BJ (cell line): ENCODE measurements around the gene KLF17. TPM values are rescaled to one million over a fixed set of nuclear protein-coding genes. Genes with fewer than 3 reads are reported as not detected.

Source experiments
- CTCF ChIA-PET: fragments of 350-600 bp; formaldehyde crosslinking; extraction: SDS; loops from one replicate; lab custom pipeline; 2021; ENCODE audit warnings: antibody characterized with exemption, inconsistent platforms; lab: Yijun Ruan, JAX
- POLR2A ChIA-PET: fragments of 300-600 bp; sonication (Branson Sonifier 250); formaldehyde crosslinking; extraction: SDS; loops from one replicate; lab custom pipeline; 2021; ENCODE audit warnings: antibody characterized with exemption; lab: Charles Lee
- DNase-seq: peaks from one replicate; pipeline ENCODE4 v3.0.0-alpha.2; 2011; ENCODE audit warnings: low read depth
- H3K27me3 ChIP-seq: 2 replicates; pipeline ENCODE4 v1.6.0; 2011; ENCODE audit warnings: low read length; ENCODE audit not compliant: control insufficient read depth, insufficient read depth
- H3K36me3 ChIP-seq: 2 replicates; pipeline ENCODE4 v1.5.1; 2011; ENCODE audit warnings: low read length; ENCODE audit not compliant: control insufficient read depth, insufficient read depth
- H3K4me3 ChIP-seq: 2 replicates; pipeline ENCODE4 v1.5.1; 2011; ENCODE audit warnings: low read depth, mild to moderate bottlenecking, control low read depth, low read length
- polyA plus RNA-seq: library from polyadenylated mRNA; depleted of rRNA; stranded (reverse); fragments of >200 nt; gene quantifications from 2 replicates; pipeline ENCODE4 v1.2.3, GENCODE V29; 2011
- TF ChIP-seq, protein P1 (sequence below): IDR thresholded peaks from 2 replicates; pipeline ENCODE4 v1.5.1; 2011; ENCODE audit warnings: low read depth, mild to moderate bottlenecking, control low read depth, inconsistent platforms, low read length, moderate library complexity; ENCODE audit not compliant: insufficient read depth

KLF17 gene
- polyA plus RNA-seq, 1 experiment: 0.16 TPM

DNA sequence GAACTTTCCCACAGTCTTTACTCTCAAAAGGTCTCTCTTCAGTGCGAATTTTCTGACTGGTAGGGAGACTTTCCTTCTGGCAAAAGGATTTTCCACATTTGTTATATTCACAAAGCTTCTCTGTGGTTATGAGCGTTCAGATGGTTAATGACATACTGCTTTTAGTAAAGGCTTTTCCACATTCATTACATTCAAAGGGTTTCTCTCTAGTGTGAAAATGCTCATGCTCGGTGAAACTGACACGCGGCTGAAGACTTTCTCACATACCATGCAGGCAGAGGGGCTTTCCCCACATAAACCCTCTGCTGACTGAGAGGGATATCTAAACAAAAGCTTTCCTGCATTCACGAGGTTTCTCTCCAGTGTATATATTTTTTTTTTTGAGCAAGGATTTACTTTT lies 32.7 kb downstream of the KLF17 start:
- Histone ChIP-seq H3K36me3 (no peaks in the 10 kb centered on the region), H3K27me3 (peaks cover 2% of the 10 kb centered on the region), H3K4me3 (no peak overlapping the region)
- ChIA-PET CTCF (interaction anchor here (1.3 kb wide), 1 partner anchor 443 kb away, joined by 4 read pairs; no protein-coding TSS in a partner anchor), POLR2A (no interaction called here)
- no peak for DNase-seq
- TF ChIP-seq, protein P1, sequence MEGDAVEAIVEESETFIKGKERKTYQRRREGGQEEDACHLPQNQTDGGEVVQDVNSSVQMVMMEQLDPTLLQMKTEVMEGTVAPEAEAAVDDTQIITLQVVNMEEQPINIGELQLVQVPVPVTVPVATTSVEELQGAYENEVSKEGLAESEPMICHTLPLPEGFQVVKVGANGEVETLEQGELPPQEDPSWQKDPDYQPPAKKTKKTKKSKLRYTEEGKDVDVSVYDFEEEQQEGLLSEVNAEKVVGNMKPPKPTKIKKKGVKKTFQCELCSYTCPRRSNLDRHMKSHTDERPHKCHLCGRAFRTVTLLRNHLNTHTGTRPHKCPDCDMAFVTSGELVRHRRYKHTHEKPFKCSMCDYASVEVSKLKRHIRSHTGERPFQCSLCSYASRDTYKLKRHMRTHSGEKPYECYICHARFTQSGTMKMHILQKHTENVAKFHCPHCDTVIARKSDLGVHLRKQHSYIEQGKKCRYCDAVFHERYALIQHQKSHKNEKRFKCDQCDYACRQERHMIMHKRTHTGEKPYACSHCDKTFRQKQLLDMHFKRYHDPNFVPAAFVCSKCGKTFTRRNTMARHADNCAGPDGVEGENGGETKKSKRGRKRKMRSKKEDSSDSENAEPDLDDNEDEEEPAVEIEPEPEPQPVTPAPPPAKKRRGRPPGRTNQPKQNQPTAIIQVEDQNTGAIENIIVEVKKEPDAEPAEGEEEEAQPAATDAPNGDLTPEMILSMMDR: no peak

DNA sequence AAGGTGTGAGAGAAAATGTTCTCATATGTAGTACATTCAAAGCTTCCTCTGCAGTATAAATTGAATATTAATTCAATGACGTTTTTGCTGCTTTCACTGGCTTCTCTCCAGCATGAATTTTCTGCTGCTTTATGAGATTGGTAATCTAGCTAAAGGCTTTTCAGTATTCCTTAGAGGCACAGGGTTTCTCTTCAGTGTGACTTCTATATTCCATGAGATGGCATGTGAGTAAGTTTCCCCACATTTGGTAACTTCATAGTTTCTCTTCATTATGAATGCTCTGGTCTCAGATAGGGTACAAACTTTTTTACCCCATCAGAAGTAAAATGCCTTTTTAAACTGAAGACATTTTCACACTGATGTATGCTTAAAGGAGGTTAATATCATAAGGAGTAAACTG lies 33.2 kb downstream of the KLF17 start:
- TF ChIP-seq, protein P1: no peak
- ChIA-PET CTCF (interaction anchor here (1.3 kb wide), 1 partner anchor 443 kb away, joined by 4 read pairs; no protein-coding TSS in a partner anchor), POLR2A (no interaction called here)
- Histone ChIP-seq H3K36me3 (no peaks in the 10 kb centered on the region), H3K27me3 (peaks cover 2% of the 10 kb centered on the region), H3K4me3 (no peak overlapping the region)
- DNase-seq: no peak

DNA sequence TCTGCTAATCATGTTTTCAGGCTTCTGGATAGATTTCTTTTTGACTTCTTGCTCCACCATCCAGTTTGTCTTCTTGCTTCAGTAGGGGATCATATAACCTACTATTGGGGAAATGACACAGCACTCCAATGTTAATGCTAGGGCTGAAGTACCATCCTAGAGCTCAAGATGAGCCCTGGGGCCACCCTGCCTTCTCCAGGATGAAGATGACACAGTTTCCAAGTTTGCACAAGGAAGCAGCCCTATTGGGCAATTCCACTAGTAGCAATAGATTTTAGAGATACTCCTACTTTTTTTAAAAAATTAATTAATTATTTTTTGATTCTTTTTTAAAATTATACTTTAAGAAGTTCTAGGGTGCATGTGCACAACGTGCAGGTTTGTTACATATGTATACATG lies 34.1 kb downstream of the KLF17 start:
- no peak for DNase-seq
- CTCF ChIA-PET: no interaction called here
- POLR2A ChIA-PET: no interaction called here
- no peak overlapping the region for H3K4me3 ChIP-seq
- H3K27me3 ChIP-seq: peaks cover 2% of the 10 kb centered on the region
- H3K36me3 ChIP-seq: no peaks in the 10 kb centered on the region
- TF ChIP-seq, protein P1: no peak

DNA sequence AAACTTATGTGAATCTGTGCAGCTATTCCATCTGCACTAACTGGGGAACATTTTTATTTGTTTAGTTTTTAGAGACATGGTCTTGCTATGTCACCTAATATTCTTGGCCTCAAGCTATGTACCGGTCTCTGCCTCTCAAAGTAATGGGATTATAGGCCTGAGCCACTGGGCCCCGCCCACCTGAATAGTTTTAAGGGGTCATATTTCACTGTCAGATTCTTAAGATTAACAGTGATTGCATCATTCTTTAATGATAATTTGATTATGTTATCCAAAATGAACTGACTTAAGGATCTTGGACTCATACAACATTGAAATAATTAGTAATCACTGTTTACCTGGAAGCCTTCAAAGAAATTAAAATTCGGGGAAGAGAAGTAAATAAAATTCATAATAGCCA lies 35.4 kb downstream of the KLF17 start:
- TF ChIP-seq, protein P1: no peak
- POLR2A ChIA-PET: no interaction called here
- CTCF ChIA-PET: no interaction called here

DNA sequence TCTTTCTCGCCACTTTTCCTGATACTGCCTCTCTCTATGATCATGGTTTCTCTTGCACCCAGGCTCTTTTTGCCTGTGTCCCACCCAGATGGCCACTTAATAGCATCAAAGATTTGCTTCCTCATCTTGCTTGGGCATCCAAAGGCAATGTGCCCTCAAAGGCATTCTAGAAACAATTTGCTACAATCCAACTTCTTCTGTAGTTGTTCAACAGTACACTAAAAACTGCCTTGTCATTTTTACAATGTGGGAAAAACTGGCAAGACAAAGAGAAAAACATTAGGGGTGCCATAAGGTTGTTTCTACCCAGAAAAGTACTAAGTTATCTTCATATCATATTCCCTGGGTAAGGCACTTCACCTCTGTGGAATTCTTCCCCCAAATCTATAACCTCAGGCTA lies 39.3 kb downstream of the KLF17 start:
- H3K4me3 ChIP-seq: no peak overlapping the region
- ChIA-PET POLR2A (no interaction called here), CTCF (interaction anchor here (1.0 kb wide), 1 partner anchor 12 kb away, joined by 3 read pairs; no protein-coding TSS in a partner anchor)
- H3K27me3 ChIP-seq: no peaks in the 10 kb centered on the region
- DNase-seq: no peak
- no peaks in the 10 kb centered on the region for H3K36me3 ChIP-seq
- TF ChIP-seq, protein P1: no peak

More for the DNA sequence above, 35.4 kb downstream of the KLF17 start:
- H3K27me3 ChIP-seq: peaks cover 2% of the 10 kb centered on the region
- H3K4me3 ChIP-seq: no peak overlapping the region
- no peak for DNase-seq
- no peaks in the 10 kb centered on the region for H3K36me3 ChIP-seq
